VCaP (cell line): ENCODE measurements around the gene LRRTM3.

Experiments
- H3K27ac ChIP-seq: fragments of 450-650 bp; 2 replicates; pipeline ENCODE4 v1.5.1; 2017
- CTCF ChIP-seq: fragments of 450-650 bp; conservative IDR thresholded peaks from 2 replicates; pipeline ENCODE4 v1.5.1; 2017; ENCODE audit warnings: mild to moderate bottlenecking, moderate library complexity

LRRTM3 gene

GRCh38 chr10:66931949-66932343, 6.1 kb downstream of the LRRTM3 start:
- no peak for TF ChIP-seq CTCF

GRCh38 chr10:66934711-66935110, 8.9 kb downstream of the LRRTM3 start:
- H3K27ac ChIP-seq: no peak overlapping the region
- no peak for TF ChIP-seq CTCF

More at GRCh38 chr10:66931949-66932343, 6.1 kb downstream of the LRRTM3 start:
- peak overlapping the region; percentile 7; the same call in 1 of the 2 replicates for H3K27ac ChIP-seq

GRCh38 chr10:66940965-66941364, 15.1 kb downstream of the LRRTM3 start:
- peak overlapping the region; percentile 85 for H3K27ac ChIP-seq
- no peak for TF ChIP-seq CTCF

GRCh38 chr10:66941491-66941890, 15.7 kb downstream of the LRRTM3 start:
- H3K27ac ChIP-seq: peak overlapping the region; percentile 85
- no peak; the same call in 1 of the 2 replicates for TF ChIP-seq CTCF

- no peak for TF ChIP-seq CTCF
Measured at GRCh38 chr10:66942407-66942806, 16.6 kb downstream of the LRRTM3 start.

GRCh38 chr10:66943590-66943989, 17.8 kb downstream of the LRRTM3 start:
- no peak overlapping the region; the same call in 1 of the 2 replicates for H3K27ac ChIP-seq
- TF ChIP-seq CTCF: no peak

More at GRCh38 chr10:66942407-66942806, 16.6 kb downstream of the LRRTM3 start:
- H3K27ac ChIP-seq: peak overlapping the region; percentile 85

- no peak for TF ChIP-seq CTCF
- H3K27ac ChIP-seq: peak overlapping the region; percentile 47
Measured at GRCh38 chr10:66951896-66952295, 26.1 kb downstream of the LRRTM3 start.
